GM21737 (cell line): ENCODE measurements around the gene DGKI.
"Not testable (repeated sequence)": the region's sequence is repeated elsewhere in the genome, so short reads cannot be mapped to it uniquely, and the experiment has no call there.

Experiments used
- ATAC-seq: cut with Tn5 transposase; IDR thresholded peaks from one replicate; pipeline ENCODE4 v1.9.1; 2021; ENCODE audit warnings: mild to moderate bottlenecking, moderate library complexity; ENCODE audit not compliant: unreplicated experiment

Gene DGKI

GRCh38 chr7:137485818-137486217, 361.0 kb downstream of the DGKI start:
- ATAC-seq = no peak

DNA sequence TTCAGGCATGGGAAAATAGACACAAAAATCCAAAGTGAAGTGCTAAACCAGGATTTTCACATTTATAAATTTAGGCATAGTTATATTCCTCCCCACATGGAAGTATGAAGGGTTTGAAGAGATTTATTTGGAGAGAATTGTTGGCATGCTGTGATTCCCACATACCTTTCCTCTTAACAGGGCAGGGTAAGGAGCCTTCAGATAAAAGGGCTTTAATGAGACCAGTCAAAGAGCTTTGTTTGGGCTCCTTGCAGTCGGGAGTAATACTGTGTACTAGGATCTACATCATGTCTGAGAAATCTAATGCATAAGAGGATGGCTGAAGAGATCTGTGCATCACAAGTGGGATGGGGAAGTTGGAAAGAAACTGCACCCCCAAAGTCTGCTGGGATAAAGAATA, 362.4 kb downstream of the DGKI start:
- no peak for ATAC-seq

GRCh38 chr7:137482466-137482865, 364.3 kb downstream of the DGKI start:
- no peak for ATAC-seq

GRCh38 chr7:137480824-137481365, 365.9 kb downstream of the DGKI start:
- no peak for ATAC-seq

GRCh38 chr7:137480401-137480800, 366.4 kb downstream of the DGKI start:
- ATAC-seq = no peak

DNA sequence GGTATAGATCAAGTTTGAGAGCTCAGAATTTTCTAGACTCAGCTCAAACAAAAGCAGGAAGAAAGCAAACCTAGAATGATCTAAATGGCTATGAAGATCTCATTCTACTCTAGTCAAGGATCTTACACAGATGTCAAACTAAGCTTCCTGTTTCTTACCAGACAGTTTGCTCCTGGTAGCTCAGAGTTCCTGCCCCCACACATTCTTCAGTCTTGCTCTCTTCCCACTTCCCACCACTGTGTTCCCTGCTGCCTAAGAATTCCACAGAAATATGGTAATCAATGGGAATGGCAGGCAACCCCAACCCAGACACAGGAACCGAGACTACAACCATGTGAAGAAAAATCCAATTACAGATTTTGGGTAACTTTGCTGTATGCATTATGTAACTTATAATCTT, 369.8 kb downstream of the DGKI start:
- ATAC-seq = no peak

DNA sequence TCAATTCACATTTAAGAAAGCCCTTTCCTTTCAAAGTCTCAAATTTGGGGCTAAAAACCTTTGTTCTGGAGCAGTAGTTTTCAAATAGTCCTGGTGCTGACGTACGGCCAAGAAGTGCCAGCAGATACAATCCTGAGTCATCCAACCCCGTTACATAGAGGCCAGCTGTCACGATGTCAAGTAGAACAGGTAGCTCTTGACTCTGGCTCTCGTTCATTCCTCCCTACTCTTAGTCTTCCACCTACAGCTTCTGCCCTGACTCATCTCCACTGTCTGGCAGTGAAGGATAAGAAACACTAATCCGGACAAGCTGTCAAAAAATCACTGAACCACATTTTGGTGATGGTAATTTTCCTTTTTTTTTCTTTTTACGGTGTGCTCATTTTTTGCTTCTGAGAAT, 370.8 kb downstream of the DGKI start:
- ATAC-seq = no peak

DNA sequence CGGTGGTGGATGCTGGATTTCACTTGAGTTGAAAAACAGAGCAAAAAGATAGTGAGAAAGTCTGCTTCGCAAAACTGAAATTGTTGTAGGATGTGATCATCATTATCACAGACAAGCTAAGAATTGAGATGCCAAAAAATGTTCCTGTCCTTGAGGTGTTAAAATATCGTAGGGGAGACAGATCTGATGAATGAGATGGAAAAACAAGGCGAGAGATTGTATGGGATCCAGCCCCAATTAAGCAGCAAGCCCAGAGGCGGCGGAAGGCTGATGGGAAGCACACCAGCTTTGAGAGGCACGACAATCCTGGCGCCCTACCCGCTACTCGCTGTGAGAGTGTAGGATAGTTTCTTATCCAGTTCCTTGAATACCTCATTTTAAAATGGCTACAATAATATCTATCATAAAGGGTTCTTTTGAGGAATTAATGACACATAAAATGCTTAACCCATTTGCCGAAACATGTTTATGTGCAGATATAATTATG, 372.2 kb downstream of the DGKI start:
- no peak for ATAC-seq

DNA sequence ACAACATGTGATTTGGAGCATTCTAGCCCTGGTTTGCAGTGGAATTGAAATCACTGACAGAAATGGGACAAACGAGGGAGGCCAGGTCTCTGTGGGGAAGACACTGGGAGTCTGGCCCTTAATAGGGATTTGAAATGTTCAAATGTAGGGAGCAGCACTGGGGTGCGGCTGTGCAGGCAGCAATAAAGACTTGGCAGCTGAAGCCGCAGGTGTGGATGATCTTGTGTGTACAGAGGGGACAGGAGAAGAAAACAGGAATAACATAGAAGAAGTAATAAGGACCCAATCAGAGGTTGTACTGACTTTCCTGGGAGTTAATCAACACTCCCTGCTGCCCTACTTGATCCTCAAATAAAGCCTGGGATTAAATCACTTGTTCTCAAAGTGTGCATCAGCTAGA, 375.6 kb downstream of the DGKI start:
- no peak for ATAC-seq

DNA sequence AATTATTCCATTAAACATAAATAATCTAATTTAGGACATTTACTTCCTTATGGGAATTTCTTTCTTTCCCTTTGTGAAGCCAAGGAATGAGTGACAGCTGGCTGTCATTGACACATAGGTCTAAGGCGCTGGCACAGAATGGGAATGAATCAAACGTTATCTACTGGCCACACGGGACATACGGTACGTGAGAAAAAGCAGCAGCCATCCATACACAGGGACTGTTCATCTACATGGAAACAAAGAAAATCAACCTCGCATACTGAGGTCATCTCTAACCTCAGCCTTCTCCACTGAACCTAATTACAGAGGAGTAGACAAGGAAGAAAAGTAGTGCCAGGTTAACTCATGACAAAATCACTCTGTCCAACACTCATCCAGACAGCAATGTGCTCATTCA, 376.9 kb downstream of the DGKI start:
- ATAC-seq = no peak

- ATAC-seq = no peak
Measured at GRCh38 chr7:137469191-137469811, 377.5 kb downstream of the DGKI start.

DNA sequence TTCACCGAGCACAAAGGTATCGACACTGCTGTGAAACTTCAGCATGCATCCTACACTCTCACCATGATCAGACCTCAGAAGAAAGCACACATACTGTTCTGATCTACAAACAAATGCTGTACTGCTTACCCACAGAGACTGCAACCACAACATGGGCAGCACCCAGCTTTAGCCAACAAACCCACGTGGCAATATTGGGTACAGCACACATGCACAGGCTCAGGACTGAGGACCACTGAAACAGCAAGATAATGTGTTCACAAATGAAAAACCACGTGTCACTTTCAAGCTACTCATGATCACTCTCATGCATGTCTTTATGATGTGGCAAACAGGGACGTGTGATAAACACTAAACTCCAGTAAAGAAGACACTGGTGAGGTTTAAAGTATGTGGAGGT, 383.9 kb downstream of the DGKI start:
- ATAC-seq = no peak

DNA sequence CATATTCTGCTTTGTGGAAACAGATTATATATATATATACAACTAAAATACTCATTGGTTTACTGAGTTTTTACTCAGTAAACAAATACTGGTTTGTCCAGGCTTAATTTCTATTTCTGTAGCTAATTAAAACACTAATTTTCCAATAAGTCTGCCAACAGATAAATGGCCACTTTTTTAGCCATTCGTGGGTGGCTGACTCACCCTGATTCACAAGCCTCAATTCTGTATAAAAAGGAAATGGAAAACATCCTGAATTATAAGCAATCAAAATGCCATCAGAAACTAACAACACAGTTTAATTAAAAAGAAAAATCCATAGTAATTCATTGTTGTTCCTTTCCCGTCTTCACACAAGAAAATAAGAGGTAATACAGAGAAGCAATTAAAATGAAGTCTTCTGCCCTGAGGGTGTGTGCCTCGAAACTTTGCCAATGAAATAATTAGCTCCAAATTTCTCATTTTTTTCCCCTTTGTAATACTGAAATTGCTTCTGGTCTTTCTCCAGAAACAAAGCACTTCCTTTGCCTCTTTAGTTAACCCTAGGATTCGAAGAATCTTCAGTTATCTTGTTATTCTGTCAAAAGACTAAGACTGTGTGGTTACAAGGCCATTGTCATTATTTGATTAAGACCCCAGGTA, 384.6 kb downstream of the DGKI start:
- no peak for ATAC-seq

DNA sequence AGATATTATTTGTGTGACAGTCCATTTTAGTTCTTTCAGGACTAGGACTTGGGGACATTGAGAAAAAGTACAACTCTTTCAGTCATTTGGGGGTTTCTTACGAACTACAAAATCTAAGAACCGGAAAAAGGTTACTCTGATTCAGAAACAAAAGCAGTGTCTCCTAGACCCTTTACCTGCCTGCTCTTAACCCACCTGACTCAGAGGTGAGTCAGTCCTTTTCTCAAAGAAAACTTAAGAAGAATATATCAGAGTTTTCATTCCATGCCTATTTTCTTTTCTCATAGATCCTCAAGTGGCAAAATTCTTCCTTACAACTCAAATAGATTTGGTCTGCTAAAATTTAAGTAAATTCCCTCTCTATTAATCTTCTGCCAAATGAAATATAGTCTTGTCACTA, 388.4 kb downstream of the DGKI start:
- no peak for ATAC-seq

- no peak for ATAC-seq
Measured at GRCh38 chr7:137454767-137455166, 392.0 kb downstream of the DGKI start.

GRCh38 chr7:137454246-137454724, 392.5 kb downstream of the DGKI start:
- ATAC-seq = no peak

DNA sequence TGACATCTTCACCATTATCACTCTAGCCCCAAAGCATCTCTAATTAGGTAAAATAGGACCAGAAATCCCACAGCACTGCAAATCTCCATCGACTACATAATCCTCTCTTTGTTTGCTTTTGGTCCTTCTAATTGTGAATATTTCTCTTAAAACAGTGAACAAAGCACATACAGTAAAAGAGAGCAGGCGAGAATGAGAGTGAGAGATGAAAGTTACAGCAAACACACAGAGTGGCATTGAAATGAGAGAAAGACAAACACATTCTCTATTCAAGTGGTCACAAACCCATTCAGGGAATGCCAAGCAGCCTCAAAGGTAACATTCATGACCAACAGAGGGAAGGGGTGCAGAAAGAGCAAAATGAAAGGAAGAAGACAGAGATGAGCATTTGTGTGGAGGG, 393.4 kb downstream of the DGKI start:
- no peak for ATAC-seq

DNA sequence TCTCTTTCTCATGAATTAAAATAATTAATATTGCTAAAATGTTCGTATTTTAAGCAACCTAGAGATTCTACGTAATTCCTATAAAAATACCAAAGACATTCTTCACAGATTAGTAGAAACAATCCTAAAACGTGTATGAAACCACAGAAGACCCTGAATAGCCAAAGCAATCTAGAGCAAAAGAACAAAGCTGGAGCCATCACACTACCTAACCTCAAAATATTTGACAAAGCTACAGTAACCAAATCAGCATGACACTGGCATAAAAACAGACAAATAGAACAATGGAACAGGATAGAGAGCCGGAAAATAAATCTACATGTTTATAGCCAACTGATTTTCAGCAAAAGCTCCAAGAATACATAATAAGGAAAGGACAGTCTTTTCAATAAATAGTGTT, 397.8 kb downstream of the DGKI start:
- no peak for ATAC-seq

GRCh38 chr7:137448572-137448971, 398.2 kb downstream of the DGKI start:
- not testable (repeated sequence) for ATAC-seq

- no peak for ATAC-seq
Measured at GRCh38 chr7:137446025-137446424, 400.7 kb downstream of the DGKI start.

- ATAC-seq = no peak
Measured at GRCh38 chr7:137445268-137445667, 401.5 kb downstream of the DGKI start.

DNA sequence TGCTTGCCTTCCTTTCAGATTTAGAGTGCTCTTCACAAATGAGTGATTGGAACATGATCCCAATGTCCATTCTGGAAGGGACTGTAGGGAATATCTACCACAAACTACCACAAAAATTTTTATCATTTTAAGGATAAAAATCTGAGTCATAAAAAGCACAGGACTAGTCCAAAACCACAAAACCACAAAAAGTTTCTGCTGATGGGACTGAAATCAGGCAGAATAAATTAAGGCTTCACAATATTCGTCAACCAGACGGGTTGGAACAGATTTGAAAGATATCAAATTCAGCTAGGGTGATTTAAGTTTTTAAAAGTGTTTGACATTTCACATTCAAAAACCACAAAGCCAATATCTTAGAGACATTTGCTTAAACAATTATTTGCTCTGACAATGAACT, 403.2 kb downstream of the DGKI start:
- ATAC-seq = no peak
